ENCODE measurements around the gene ATP13A3.

DNA sequence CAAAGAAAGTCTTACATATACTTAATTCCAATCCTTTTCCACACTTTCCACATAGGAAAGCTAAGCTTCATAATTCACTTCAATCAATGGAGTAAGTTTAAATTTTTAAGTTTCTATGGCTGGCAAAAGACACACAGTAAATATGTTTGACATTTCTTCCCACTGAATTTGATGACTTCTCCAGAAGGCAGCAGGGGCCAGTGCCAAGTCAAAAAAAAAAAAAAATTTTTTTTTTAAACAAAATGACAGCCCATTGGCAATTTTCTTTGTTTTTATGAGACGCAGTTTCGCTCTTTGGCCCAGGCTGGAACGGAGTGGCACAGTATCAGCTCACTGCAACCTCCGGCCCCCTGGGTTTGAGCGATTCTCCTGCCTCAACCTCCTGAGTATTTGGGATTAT, 28.7 kb downstream of the ATP13A3 start:
- TF ChIP-seq, protein P1, sequence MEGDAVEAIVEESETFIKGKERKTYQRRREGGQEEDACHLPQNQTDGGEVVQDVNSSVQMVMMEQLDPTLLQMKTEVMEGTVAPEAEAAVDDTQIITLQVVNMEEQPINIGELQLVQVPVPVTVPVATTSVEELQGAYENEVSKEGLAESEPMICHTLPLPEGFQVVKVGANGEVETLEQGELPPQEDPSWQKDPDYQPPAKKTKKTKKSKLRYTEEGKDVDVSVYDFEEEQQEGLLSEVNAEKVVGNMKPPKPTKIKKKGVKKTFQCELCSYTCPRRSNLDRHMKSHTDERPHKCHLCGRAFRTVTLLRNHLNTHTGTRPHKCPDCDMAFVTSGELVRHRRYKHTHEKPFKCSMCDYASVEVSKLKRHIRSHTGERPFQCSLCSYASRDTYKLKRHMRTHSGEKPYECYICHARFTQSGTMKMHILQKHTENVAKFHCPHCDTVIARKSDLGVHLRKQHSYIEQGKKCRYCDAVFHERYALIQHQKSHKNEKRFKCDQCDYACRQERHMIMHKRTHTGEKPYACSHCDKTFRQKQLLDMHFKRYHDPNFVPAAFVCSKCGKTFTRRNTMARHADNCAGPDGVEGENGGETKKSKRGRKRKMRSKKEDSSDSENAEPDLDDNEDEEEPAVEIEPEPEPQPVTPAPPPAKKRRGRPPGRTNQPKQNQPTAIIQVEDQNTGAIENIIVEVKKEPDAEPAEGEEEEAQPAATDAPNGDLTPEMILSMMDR (IDR thresholded peaks at IDR 0.05): no peak
- TF ChIP-seq POLR2A (IDR thresholded peaks at IDR 0.05) (no peak), POLR2AphosphoS5 (IDR thresholded peaks at IDR 0.05) (no peak), EP300 (IDR thresholded peaks at IDR 0.05) (no peak)

All from upper lobe of left lung (tissue), 4 donors.